Muscle layer of duodenum (tissue), 2 donors: ENCODE measurements around the gene DPP6.

ENCODE experiments used
- H3K27ac ChIP-seq: one replicate; pipeline ENCODE4 v1.7.0; 2013; ENCODE audit warnings: mild to moderate bottlenecking, low read length
- H3K27me3 ChIP-seq: one replicate; pipeline ENCODE4 v1.7.0; 2013; ENCODE audit warnings: low read depth, mild to moderate bottlenecking, control low read depth, low read length
- H3K36me3 ChIP-seq, 2 donors: one replicate each; pipeline ENCODE4 v1.7.0; 2013; ENCODE audit warnings: low read length in 2 of 2, control low read depth in 1 of 2, mild to moderate bottlenecking in 1 of 2; ENCODE audit not compliant: insufficient read depth in 2 of 2, control insufficient read depth in 1 of 2
- H3K4me1 ChIP-seq, 2 donors: one replicate each; pipeline ENCODE4 v1.7.0; 2013; ENCODE audit warnings: low read length in 2 of 2, mild to moderate bottlenecking in 2 of 2, control low read depth in 1 of 2, moderate library complexity in 1 of 2; ENCODE audit not compliant: insufficient read depth in 2 of 2, control insufficient read depth in 1 of 2
- H3K4me3 ChIP-seq, 2 donors: one replicate each; pipeline ENCODE4 v1.7.0; 2013; ENCODE audit warnings: low read length in 2 of 2, low read depth in 1 of 2, mild to moderate bottlenecking in 1 of 2
- H3K9me3 ChIP-seq, 2 donors: one replicate each; pipeline ENCODE4 v1.7.0; 2013; ENCODE audit warnings: low read length in 2 of 2, control low read depth in 1 of 2, mild to moderate bottlenecking in 1 of 2; ENCODE audit not compliant: control insufficient read depth in 1 of 2
- donor health status: healthy.

Gene DPP6

DNA sequence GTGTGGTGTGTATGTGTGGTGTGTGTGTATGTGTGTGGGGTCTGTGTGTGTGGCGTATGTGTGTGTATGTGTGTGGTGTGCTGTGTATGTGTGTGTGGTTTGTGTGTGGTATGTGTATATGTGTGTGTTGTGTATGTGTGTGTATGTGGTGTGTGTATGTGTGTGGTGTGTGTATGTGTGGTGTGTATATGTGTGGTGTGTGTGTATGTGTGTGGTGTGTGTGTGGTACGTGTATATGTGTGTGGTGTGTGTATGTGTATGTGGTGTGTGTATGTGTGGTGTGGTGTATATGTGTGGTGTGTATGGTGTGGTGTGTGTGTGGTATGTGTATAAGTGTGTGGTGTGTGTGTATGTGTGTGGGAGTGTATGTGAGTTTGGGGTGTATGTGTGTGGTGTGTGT is 522.0 kb downstream of the DPP6 start:
- H3K4me1 ChIP-seq, result no peaks in the 10 kb centered on the region
- H3K27me3 ChIP-seq, result no peaks in the 10 kb centered on the region
- H3K27ac ChIP-seq, result no peak overlapping the region
- H3K9me3 ChIP-seq, result no peaks in the 10 kb centered on the region
- no peaks in the 10 kb centered on the region for H3K36me3 ChIP-seq
- no peak overlapping the region for H3K4me3 ChIP-seq

DNA sequence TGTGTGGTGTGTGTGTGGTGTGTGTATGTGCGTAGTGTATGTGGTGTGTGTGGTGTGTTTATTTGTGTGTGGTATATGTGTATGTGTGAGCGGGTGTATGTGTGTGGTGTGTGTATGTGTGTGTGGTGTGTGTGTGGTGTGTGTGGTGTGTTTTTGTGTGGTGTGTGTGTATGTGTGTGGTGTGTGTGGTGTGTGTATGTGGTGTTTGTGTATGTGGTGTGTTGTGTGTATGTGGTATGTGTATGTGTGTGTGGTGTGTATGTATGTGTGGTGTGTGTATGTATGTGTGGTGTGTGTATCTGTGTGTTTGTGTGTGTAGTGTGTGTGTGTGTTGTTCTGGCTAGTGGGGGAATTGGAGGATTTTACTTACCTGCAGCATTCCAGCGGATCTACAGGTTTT is 523.3 kb downstream of the DPP6 start:
- H3K4me1 ChIP-seq, result no peaks in the 10 kb centered on the region
- no peak overlapping the region for H3K27ac ChIP-seq
- H3K36me3 ChIP-seq, result no peaks in the 10 kb centered on the region
- H3K27me3 ChIP-seq, result no peaks in the 10 kb centered on the region
- no peak overlapping the region for H3K4me3 ChIP-seq
- H3K9me3 ChIP-seq, result no peaks in the 10 kb centered on the region

DNA sequence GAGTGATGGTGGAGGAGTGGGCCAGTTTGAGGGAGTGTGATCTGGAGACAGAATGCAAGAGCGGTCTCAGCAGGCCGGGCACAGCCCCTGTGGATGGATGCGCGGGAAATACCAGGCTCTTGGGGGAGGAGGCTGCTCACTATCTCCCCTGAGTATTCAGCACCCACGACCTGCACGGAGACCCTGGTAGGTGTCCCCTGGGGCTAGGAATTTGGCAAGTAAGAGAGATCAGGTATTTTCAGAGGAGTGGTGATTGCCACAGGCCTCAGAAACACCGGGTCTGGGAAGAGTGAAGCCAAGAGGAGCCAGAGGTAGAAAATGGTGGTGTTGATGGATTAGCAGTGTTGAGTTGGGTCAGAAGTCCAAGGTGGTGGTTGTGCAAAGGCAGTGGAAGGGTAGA is 524.4 kb downstream of the DPP6 start:
- H3K27ac ChIP-seq, result no peak overlapping the region
- H3K27me3 ChIP-seq, result no peaks in the 10 kb centered on the region
- no peaks in the 10 kb centered on the region for H3K36me3 ChIP-seq
- no peaks in the 10 kb centered on the region for H3K4me1 ChIP-seq
- H3K4me3 ChIP-seq, result no peak overlapping the region
- no peaks in the 10 kb centered on the region for H3K9me3 ChIP-seq

DNA sequence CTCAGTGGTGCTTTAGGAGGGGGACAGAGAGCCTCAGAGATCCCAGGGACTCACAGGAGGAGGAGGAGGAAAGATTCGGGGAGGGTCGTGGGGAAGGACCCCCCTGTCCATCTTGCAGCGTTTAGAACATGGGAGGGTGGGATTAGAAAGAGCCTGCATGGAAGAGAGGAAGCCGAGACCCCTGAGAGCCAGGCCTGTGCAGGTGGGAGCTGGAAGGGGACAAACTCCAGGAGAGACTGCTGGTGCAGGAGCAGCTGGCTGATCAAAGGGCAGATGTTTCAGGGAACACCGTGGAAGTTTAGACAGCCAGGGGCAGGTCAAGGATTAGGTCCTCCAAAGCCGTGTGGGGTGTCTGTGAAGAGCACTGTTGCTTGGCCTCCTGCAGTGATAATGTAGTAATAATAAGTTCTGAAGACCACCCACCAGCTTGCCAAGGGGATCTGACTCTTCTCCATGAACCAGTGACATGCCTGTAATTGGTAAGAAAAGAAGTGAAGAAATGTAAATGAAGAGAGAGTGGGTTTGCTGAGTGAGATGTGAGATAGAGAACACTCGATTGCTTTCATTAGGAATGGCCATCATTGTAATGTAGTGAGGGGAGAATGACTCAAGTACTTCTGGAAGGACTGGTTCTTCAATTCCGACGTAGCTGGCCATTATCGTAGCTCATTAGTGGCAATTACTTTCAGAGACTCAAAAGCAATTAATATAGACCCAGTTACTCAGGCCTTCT is 525.1 kb downstream of the DPP6 start:
- Histone ChIP-seq H3K27ac (no peak overlapping the region), H3K36me3 (no peaks in the 10 kb centered on the region), H3K4me3 (no peak overlapping the region), H3K4me1 (no peaks in the 10 kb centered on the region), H3K27me3 (no peaks in the 10 kb centered on the region), H3K9me3 (no peaks in the 10 kb centered on the region)

DNA sequence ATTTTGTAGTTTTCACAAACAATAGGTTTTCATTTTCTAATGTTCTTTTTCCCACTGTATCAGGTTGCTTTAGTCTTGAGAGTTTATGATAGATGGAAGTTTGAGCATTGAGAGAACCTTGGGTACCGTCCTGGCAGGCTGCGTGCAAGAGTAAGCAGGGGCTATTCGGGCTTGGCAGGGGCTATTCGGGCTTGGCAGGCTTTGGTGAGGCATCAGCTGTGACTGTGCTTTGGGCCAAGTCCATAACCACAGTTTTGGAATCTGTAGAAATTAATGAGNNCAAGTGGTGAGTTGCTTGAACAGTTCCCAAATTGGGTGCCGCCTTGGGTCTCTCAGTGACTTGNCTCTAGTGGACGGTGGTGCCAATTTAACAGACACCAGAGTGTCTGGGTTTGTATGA is 526.1 kb downstream of the DPP6 start:
- no peaks in the 10 kb centered on the region for H3K4me1 ChIP-seq

DNA sequence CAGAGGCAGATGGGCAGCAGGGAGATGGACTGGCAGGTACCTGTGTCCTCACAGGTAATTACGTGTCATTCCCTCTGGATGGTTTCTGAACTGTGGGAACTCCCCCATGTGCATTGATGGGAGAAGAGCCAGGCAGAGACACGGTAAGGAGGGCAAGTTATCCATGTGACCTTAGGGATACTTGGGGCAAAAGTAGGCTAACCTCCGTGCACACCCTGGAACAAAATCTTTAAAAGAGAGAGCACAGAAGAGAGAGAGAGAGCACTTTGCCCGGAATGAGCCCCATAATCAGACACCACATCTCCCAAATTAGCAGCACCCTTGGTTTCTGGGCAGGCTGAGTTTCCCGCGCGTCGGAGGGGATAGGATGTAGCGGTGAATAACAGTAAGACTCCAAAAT is 527.5 kb downstream of the DPP6 start:
- Histone ChIP-seq H3K4me3 (no peak overlapping the region), H3K27me3 (no peaks in the 10 kb centered on the region), H3K4me1 (peaks cover 0 to 3% of the 10 kb centered on the region in 2 donors), H3K9me3 (no peaks in the 10 kb centered on the region), H3K36me3 (no peaks in the 10 kb centered on the region), H3K27ac (no peak overlapping the region)

More for the DNA sequence above, 526.1 kb downstream of the DPP6 start:
- no peaks in the 10 kb centered on the region for H3K27me3 ChIP-seq
- H3K4me3 ChIP-seq, result no peak overlapping the region
- no peak overlapping the region for H3K27ac ChIP-seq
- no peaks in the 10 kb centered on the region for H3K9me3 ChIP-seq
- no peaks in the 10 kb centered on the region for H3K36me3 ChIP-seq

DNA sequence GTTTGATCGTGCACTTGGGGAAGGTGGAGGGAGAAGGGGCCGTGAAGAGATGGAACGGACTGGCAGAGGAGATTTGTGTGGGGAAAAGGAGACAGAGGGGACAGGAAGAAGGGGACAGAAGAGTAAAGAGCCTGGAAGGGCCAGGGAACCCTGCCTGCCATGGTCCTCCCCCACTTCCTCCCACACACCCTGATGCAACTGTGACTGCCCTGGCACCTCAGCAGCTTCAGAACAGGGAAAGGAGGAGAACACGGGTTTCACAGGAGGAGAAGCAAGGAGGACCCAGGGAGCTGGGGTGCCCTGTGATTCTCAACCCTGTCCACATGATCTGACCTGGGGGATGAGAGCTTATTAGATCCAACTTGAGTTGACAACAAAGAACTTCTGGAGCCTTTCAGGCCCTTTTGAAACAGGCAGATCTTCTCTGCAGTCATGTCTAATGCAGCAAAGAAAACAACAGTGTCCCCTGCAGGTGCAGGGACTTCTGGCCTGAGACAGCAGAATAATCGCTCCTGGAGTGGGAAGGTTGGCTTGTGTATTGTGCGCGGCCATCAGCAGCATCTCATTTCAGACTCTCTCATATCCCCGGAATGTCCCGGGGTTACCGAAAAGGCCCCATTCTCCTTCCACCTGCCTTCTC is 529.2 kb downstream of the DPP6 start:
- Histone ChIP-seq H3K4me1 (peaks cover 0 to 3% of the 10 kb centered on the region in 2 donors), H3K4me3 (no peak overlapping the region), H3K27ac (no peak overlapping the region), H3K27me3 (no peaks in the 10 kb centered on the region), H3K36me3 (no peaks in the 10 kb centered on the region), H3K9me3 (no peaks in the 10 kb centered on the region)

DNA sequence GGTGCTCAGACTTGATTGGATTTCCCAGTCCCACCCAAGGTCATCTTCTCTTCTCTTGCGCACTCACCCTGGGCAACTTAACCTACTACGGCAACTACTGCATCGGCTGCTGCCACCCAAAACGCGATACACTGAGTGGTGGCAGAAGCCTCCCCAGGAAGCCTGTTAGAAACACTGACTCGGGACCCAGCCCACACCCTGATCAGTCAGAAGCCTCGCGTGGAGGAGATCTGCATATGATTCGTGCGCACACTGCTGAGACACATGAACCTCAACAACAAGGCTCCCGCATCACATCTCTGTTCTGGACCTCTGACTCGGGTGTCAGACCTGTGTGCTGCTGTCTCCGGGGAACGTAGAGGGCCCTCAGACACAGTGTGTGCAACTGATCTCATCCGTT is 531.3 kb downstream of the DPP6 start:
- no peaks in the 10 kb centered on the region for H3K36me3 ChIP-seq
- no peak overlapping the region for H3K27ac ChIP-seq
- no peaks in the 10 kb centered on the region for H3K27me3 ChIP-seq
- H3K4me3 ChIP-seq, result no peak overlapping the region
- H3K9me3 ChIP-seq, result no peaks in the 10 kb centered on the region
- peaks cover 0 to 3% of the 10 kb centered on the region in 2 donors for H3K4me1 ChIP-seq

DNA sequence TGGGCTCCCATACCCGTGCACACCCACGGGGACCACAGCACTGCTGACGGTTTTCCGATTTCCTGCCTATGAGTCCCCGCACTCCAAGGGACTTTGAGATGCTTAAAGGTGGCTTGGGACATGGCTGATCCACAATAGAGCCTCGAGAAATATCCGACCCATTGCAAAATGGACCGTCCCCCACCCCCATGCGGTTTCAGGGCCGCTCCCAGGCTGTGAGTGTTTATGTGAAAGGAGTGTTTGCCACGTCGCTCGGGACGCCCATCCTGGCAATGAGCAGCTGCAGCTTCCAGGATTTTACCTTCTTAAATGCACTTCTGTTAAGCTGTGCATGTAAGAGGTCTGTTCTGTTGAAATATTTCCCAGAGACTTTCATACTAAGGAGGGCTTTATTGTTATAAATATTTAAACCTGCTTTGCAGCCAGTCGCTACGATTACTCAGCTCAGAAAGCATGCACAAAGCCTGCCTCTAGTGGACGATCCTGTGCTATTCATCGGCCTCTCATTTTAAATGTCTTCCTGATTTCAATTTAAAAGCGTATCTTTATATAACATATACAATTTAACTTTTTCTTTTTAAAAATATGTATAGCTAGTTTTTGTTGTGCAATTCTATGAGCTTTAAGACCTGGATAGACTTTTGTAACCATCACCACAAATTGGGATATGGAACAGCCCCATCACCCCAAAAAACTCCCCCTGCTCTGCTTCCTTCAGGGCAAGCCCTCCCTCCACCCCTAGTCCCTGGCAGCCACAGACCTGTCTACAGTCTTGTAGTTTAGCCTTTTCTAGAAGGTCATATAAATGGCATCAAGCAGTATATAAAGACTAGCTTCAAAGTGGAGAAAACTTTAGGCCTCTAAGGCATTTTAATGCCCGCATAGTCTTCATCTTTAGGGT is 532.4 kb downstream of the DPP6 start:
- Histone ChIP-seq H3K9me3 (no peaks in the 10 kb centered on the region), H3K27ac (no peak overlapping the region), H3K27me3 (no peaks in the 10 kb centered on the region), H3K4me1 (peaks cover 0 to 3% of the 10 kb centered on the region in 2 donors), H3K4me3 (no peak overlapping the region), H3K36me3 (no peaks in the 10 kb centered on the region)

DNA sequence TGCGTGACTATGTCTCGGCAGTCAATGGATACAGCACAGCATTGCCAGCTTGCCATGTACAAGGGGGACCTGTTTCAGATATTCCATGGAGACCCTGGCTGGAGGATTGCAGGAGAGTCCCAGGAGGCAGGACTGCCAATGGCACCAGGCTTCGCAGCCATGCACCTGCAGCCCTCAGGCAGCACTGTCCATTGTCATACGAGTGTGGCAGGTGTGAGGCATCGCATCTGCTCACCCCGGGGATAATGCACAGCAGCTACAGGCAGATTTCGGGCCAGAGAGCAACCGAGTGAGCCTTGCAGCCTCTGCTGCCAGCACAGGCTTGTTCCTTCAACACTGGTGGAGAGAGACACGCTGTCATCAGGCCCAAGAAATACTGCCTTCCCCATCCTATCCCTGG is 535.6 kb downstream of the DPP6 start:
- Histone ChIP-seq H3K4me1 (peaks cover 0 to 12% of the 10 kb centered on the region in 2 donors), H3K9me3 (no peaks in the 10 kb centered on the region), H3K27me3 (no peaks in the 10 kb centered on the region), H3K4me3 (no peak overlapping the region), H3K27ac (no peak overlapping the region), H3K36me3 (no peaks in the 10 kb centered on the region)

DNA sequence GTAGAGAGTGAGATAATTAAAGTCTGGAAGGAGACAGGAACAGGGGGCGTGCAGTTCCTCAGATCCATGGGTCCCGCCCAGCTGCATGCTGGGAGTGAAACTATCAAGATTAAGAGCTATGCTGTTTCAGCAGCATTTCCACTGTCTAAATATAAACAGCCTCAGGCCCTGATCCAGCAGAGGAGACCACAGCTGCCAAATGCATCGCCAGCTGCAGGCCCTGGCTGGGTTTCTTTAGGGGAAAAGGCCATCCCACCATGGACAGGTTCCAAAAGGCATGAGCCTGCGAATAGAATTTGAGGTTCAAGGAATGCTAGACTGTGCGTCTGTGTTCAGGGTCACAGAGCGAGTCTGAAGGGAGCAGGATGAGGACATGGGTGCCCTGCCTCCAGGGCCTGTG is 539.3 kb downstream of the DPP6 start:
- no peak overlapping the region for H3K4me3 ChIP-seq
- no peaks in the 10 kb centered on the region for H3K27me3 ChIP-seq
- H3K36me3 ChIP-seq, result no peaks in the 10 kb centered on the region
- peaks cover 0 to 9% of the 10 kb centered on the region in 2 donors for H3K4me1 ChIP-seq
- no peak overlapping the region for H3K27ac ChIP-seq
- no peaks in the 10 kb centered on the region for H3K9me3 ChIP-seq
